HG03159 (cell line): ENCODE results near the gene ADARB2.

Experiments
- ATAC-seq: cut with Tn5 transposase; IDR thresholded peaks from one replicate; pipeline ENCODE4 v1.9.1; 2021; ENCODE audit warnings: mild to moderate bottlenecking, moderate library complexity; ENCODE audit not compliant: unreplicated experiment

ADARB2 gene

DNA sequence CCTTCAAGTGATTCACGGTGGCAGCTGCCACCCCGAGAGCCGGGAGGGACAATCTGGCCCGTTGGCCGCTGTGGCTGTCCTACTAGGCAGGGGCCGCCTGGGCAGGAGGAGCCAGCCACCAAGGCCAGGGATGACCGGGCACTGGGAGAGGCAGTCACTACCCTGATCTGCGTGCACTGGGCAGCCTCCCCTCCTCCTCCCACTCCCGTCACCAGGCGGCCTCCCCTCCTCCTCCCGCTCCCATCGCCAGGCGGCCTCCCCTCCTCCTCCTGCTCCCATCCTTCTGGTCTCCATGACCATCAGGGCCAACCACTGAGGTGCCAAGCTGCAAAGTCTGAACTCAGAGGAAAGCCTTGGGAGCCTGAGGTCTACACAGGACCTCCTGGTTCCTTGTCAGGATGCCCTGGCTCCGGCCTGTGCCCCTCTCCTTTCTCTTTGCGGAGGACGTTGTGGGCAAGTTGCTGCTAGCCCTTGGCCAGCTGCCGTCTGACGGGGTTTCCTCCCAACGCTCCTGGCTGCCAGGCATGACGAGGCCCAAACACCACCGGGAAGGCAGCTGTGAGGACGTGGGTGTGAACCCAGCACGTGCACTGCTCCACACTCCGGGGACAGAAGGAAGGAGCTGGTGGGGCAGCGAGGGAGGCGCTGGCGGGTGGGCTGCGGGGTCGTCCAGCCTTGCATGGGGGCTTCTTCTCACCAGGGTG is 550.0 kb downstream of the ADARB2 start:
- ATAC-seq = no peak

DNA sequence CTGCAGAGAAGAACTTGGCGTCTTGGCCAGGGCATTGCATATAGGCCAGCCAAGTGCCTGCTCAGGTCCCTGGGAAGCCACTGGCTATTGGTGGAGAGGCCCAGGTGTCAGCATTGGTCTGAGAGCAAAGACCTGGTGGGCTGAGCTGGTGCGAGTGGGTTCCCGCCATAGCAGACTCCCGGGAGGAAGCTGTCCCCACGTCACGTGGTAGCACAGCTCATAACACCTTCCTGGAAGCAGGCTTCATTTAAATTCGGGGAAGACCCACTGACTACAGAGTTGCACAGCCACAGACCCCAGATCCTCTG is 550.7 kb downstream of the ADARB2 start:
- no peak for ATAC-seq

DNA sequence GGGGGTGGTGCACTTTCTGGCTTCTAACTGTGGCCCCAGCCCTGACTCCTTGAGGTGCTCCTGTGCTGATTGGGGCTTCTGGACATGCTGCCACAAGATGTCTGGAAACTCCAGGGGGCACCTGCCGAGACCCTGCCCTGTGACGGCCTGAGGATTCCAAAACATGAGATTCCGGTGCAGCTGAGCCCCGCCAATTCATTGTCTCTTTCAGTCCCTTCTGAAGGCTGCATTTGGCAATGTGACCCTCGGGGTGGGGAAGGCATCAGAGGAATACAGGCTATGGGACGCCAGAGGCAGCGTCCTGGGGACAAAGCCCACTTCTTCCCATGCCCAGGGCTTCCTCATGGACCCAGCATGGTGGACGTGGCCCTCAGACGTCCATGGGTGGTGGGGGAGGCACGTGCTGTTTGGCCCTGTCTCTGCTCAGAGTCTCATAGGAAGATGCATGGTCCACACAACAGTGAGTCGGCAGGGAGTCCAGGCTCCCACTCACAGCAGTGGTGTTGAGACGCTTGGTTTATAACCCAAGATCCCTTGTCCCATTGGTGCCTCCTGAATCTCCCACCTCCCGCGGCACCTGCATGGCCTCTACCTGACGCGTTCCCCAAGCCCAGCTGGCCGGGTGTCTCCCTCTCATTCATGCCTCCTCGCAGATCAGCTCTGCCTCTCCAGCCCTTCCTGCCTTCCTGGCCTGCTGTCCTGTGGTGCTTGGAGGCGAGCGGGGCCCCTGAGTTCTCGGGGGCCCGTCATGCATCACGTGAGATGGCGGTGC is 551.2 kb downstream of the ADARB2 start:
- no peak for ATAC-seq

DNA sequence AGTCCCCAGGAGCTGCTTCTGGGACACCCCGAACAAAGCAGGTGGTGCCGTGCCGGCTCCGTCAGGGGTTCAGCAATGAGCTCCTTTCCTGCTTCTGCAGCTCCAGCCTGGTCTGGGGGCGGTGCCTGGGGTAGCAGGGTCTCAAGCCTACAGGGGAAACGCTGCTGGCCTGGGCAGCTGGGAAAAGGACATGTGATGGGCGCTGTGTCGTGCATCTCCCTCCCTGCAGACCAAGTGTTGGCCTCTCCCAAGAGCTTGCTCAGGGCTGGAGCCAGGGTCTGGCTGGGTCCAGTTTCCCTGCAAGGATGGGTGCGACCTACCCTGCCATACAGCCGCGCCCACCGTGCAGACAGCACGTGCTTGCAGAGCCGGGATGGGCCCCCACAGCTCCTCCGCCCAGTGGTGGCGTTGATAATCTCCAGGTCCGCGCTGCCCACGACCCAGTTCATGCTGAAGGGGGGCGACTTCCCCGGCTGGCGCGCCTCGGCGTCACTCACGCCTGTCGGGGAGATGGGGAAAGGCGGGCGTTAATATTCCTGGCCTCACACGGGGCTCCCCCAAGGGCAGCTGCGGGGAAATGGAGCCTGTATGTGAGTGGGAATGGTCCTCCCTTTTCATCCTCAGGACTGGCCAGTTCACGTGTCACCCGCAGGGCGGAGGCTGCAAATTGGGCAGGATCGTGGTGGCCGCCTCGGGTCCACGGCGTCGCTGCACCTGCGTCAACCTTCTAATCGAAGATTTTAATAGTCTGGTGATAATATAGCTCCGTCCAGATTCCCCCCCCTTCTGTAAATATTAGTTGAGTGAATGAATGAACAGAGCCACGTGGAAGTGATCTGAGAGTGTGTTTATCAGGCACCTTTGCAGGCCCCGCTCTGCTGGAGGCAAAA is 552.5 kb downstream of the ADARB2 start:
- ATAC-seq = no peak

DNA sequence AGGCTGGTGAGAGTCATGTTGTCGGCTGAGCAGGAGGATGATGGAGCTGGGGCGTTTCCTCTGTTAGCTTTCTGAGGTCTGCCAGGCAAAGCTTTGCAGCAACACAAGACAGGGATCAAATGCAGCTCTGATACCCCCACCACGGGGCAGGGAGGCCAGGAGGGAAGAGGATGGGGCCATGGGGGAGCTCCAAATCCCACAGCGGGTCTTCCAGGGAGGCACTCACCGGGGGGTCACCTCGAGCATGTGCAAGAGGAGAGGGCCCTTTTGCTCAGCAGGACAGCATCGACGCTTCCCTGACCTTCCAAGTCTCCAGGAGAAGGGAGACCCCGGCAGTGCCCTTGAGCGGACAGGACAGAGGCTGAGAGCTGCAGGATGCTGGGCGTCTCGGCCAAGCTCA is 553.6 kb downstream of the ADARB2 start:
- ATAC-seq = no peak

DNA sequence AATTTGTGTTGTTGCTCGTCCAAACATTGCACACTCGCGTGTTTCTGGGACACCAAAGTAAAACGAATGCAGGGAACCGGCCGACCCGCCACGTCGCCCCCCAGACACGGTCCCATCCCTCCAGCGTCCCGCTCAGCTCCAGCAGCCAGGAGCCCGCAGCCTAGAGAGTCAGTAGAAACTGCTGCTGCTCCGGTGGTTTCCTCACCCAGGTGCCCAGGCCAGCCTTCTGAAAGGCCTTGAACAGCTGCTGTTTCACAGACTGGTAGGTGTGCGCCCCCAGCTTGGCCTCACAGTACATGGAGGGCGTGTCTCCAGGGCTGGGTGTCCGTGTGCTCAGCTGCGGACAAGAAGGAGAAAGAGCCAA is 554.3 kb downstream of the ADARB2 start:
- no peak for ATAC-seq

DNA sequence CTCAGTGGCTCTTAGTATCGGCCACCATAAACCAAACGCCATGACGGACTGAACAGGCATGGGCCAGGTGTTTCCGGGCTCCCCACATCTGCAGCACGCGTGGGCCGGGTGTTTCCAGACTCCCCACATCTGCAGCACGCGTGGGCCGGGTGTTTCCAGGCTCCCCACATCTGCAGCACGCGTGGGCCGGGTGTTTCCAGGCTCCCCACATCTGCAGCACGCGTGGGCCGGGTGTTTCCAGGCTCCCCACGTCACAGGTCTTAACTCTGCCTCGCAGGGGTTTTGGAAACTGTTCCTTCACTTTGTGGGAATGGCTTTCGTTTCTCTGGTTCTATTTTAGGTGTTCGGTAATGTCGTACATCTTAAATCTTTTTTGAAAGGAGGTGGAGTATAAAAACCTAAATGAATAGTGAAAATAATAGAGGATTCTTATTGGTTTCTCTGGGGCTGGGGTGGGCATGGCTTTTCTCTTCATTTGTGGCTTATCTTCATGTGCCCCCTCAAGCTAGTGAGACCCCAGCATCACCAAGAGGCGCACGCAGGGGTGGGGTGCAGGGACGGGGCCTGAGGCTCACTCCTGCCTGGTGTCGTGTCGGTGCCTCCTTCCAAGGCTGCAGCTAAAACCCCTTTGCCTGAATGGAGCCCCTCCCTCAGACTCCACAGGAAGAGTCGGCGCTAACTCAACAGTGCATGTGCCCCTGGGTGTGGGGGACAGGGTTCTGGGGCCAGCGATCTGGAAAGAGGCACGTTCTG is 554.9 kb downstream of the ADARB2 start:
- ATAC-seq = no peak

DNA sequence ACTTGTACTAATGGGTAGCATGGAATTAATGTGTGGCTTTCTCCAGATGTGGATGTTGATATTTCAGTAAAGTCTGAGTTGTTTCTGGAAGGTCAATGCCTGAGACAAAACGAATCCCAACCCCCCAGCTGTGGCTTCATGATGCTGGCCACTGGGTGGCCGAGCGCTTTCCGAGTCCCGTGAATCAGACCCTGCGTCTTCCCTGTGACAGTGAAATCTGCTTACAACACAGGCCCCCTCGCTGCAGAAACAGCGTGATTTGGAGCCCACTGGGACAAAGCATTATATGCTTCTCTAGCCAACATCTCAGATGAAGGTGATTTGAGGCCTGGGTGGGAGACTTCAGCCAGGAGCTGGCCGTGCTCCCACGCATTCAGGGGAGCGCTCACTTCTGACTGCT is 556.5 kb downstream of the ADARB2 start:
- no peak for ATAC-seq

DNA sequence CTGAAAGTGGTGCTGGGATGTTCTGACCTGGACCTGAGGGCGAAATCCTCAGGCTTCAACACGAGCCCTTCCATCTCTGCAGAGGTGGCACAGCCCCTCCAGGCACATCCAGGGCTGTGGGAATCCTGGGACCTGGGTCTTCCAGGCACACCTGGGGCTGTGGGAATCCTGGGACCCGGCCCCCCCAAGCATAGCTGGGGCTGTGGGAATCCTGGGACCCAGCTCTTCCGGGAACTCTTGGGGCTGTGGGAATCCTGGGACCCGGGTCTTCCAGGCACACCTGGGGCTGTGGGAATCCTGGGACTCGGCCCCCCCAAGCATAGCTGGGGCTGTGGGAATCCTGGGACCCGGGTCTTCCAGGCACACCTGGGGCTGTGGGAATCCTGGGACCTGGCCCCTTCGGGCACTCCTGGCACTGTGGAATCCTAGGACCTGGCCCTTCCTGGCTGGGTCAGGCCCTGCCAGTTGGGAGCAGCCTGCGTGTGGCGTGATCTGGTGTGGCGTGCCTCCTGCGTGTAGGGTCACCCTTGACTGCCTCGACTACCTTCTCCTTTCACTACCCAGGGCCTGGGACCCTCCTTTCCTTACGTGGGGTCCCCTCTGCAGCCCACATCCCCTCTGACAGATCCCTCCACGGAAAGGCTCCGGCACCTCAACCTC is 557.1 kb downstream of the ADARB2 start:
- ATAC-seq = no peak

DNA sequence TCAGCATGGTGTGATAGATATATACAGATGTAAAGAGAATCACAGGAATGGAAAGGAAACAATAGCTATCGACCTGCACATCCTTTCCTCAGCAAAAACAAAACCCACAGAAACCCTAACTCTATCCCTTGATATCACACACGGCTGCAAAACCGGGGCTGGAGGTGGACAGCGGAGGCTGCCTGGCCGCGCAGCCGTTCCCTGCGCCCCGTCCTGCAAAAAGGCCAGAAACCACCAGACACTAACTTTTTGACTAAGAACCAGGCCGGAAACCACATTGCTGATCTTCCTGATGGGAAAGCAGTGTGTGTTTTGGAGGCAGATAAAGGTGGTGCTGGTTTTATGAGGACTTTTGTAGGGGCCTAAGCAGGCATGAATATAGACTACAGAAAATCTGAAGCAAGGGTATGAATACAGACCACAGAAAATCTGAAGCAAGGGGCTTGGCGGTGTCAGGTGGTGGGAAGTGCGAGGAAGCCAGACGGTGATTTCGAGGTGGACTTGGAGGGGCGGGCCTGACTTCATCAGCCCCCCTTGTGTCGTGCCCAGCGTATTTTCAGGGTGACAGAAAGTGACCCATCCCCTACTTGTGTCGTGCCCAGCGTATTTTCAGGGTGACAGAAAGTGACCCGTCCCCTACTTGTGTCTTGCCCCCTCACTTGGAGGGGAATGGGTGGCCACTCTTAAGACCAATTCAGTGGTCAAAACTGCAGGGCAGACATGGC is 557.8 kb downstream of the ADARB2 start:
- no peak for ATAC-seq

DNA sequence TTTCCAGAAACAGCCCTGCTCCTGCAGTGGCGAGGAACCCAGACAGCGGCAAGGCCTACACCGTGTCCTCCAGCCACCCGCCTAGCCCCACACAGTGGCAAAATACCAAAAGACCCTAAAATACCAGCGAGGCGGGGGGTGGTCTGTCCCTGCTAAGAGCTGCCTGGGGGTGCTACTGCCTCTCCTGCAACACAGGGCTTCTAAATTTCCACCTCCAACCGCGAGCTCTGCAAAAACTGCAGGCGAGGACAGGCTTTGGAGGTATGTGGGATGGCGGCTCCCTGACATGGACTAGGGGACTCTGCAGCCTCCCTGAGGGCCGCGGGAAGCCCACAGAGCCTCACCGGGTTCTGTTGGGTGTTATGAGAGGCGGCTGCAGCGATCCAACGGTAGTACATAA is 558.8 kb downstream of the ADARB2 start:
- no peak for ATAC-seq

DNA sequence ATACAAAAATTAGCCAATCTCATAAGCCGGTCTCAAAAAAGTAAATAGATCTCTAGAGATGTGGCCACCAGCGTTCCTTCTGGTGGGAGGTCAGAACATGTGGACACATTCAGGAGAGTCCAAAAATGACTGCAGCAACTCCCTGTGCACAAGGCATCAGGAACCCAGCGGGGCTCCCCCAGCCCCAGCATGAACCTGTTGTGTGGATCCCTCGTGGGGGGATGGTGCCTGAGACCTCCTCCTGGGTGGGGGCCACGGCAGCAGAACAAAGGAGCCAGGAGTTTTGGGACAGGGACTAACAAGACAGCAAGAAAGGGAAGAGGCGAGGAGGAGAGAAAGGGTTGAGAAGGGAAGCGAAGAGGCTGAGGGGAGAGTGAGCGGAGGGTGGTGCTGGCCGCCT is 559.4 kb downstream of the ADARB2 start:
- ATAC-seq = no peak

DNA sequence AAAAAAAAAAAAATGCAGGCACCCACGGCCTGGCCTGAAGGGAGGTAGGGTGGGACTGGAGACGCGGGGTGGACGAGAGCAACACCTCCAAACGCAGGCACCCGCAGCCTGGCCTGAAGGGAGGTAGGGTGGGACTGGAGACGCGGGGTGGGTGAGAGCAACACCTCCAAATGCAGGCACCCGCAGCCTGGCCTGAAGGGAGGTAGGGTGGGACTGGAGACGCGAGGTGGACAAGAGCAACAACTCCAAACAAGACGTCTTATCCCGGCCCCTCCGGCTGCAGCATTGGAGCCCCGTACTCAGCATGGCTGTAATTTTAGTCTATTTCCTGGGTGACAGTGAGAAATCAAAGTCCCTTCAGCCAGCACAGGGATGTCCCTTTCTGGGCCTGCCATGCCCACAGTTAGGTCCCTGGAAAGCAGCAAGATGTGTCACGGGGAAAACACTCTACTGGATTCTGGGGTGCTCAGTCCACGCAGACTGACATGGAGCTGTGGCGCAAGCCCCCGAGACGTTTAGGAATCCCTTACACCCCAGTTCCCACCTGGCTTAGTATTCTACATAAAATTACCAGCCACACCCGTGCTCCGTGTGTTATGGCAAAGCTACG is 561.3 kb downstream of the ADARB2 start:
- no peak for ATAC-seq

DNA sequence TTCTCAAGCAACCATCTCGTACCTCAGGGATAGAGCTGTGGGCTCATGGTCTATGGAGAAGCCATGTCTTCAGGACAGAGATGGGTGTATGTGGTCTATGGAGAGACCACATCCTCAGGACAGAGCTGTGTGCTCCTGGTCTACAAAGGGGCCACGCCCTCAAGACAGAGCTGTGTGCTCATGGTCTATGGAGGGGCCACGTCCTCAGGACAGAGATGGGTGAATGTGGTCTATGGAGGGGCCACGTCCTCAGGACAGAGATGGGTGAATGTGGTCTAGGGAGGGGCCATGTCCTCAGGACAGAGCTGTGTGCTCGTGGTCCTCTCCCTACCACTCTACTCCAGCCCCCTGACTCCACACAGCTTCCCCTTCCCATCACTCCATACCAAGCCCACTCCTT is 563.3 kb downstream of the ADARB2 start:
- no peak for ATAC-seq

DNA sequence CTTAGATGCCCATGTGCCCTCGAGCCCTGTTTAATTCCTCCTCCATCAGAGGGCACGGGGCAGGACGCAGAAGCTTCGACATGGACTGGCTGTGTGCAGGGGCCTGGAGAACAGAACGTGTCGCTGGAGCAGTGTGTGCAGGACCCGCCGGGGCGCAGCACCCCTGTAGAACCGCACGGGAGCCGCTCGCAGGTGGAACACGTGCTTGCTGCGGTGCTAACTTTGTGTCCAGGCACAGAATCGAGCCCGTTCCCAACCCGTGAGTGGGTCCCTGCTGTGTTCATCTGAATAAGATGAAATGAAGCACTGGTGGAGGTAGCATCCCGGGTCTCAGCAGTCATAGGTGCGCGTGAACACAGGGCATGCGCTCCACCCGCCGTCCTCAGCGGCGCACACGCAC is 564.2 kb downstream of the ADARB2 start:
- no peak for ATAC-seq

DNA sequence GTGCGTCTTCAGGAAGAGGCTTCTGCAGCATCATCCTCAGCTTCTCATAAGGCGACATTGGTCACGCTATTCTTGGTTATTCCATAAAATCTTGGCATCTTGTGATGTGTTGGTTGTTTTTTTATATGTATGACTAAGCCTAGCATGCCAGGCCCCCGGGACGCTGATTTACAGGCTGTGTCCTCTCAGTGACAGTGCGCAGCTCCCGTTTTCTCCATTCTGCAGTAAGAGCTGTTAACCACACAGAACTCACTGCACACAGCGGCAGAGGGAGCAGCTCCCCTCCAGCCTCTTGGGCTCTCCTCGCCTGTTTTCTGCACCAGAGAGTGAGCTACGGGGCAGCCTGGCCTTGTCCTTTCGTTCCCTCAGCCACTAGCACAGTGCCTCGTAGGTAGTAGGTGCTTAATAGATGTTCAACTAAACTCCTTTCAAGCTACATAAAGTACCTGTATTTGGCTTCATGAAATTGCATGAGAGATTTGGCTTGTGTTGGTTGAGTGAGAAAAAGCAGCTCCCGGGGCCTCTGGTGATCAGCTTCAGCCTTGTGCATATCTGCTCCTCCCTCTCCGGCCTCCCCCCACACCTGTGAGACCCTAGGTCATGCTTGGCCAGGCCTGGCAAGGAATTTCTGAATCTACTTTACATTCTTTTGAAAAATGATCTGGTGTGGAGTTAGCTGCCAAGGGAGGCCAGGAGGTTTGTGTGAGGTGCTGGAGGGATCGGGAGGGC is 564.9 kb downstream of the ADARB2 start:
- no peak for ATAC-seq

DNA sequence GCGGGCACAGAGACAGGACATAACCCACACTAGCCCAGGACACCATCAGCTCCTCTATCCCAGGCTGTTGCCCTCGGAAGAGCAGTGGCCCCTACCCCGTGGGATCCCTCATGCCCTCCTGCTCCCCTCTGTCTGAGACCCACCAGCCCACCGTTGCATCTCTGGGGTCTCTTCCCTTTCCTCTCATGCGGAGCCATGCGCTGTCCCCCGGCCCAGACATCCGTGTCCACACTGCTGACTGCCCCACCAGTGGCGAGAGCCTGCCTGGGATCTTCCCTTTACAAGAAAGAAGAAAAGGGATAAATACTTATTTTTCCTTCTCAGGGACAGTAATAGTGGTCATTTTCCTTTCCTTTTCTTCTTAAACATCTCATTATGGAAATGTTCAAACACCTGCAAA is 565.7 kb downstream of the ADARB2 start:
- ATAC-seq = no peak

DNA sequence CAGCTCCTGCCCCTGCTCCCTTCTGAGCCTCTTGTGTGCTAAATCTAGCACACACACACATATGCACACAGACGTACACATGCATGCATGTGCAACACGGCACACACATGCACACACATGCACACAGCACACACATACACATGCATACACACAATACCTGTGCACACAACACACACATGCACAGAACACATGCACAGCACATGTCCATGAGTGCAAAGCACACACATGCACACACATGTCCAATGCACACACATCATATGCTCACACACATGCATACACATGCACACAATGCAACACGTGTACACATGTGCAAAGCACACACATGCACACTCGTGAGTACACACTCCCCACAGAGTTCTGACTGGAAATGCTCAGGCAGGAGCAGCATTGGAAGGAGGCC is 566.1 kb downstream of the ADARB2 start:
- no peak for ATAC-seq

DNA sequence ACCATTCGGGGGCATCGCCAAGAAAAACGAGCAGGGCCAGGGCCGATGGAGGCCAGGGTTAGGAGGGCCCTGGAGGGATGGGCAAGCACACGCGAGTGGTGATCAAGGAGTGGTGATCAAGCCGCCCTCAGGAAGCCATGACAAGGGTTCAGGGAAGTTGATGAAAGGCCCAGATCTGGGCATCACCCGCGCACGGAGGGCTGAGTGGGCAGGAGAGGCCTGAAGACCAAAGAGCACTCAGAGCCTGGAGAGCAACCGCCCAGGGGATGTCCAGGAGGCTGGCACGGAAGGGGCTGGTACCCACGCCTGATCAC is 566.5 kb downstream of the ADARB2 start:
- ATAC-seq = no peak
